Muscle of arm (tissue), 12 donors: ENCODE measurements around the gene PHRF1. TPM values are rescaled to one million over a fixed set of nuclear protein-coding genes. Genes with fewer than 3 reads are reported as not detected.
"Not testable (repeated sequence)": the region's sequence is repeated elsewhere in the genome, so short reads cannot be mapped to it uniquely, and the experiment has no call there.

ENCODE experiments used
- DNase-seq: peaks from one replicate; pipeline ENCODE4 v3.0.0-alpha.2; 2013
- polyA plus RNA-seq, 12 donors: library from polyadenylated mRNA; unstranded; fragments of 120-200 nt; gene quantifications; one replicate each; pipeline ENCODE4 v1.2.1, GENCODE V29; 2013; ENCODE audit not compliant: insufficient read length in 12 of 12

PHRF1 gene
- polyA plus RNA-seq, 12 donors: 13.6 to 31.4 (median 14.8) TPM; not detected in 1

- DNase-seq: no peak
These were observed 51.0 kb downstream of the PHRF1 start for GRCh38 chr11:627308-627576.

GRCh38 chr11:628056-628455, 51.8 kb downstream of the PHRF1 start:
- no peak for DNase-seq

- DNase-seq: no peak
These were observed 52.9 kb downstream of the PHRF1 start for GRCh38 chr11:629237-629583.

GRCh38 chr11:630871-631270, 54.6 kb downstream of the PHRF1 start:
- no peak for DNase-seq

- no peak for DNase-seq
These were observed 59.8 kb downstream of the PHRF1 start for GRCh38 chr11:635945-636510.

- no peak for DNase-seq
These were observed 60.5 kb downstream of the PHRF1 start, which contains the start of gene DRD4 for GRCh38 chr11:636511-637332. TSS of gene DRD4 (plus strand) at chr11:637269. CDS start at chr11:637305, 36 bp downstream.

GRCh38 chr11:637333-637592, 61.0 kb downstream of the PHRF1 start:
- no peak for DNase-seq

- no peak for DNase-seq
These were observed 61.6 kb downstream of the PHRF1 start for GRCh38 chr11:637593-638521.

- no peak for DNase-seq
These were observed 62.5 kb downstream of the PHRF1 start for GRCh38 chr11:638631-639331.

- no peak for DNase-seq
These were observed 63.2 kb downstream of the PHRF1 start for GRCh38 chr11:639332-639955.

- DNase-seq: no peak
These were observed 63.9 kb downstream of the PHRF1 start for GRCh38 chr11:640021-640706.

GRCh38 chr11:641806-642370, 65.6 kb downstream of the PHRF1 start:
- DNase-seq: no peak

GRCh38 chr11:643366-643765, 67.1 kb downstream of the PHRF1 start:
- DNase-seq: no peak

GRCh38 chr11:643849-644738, 67.8 kb downstream of the PHRF1 start:
- DNase-seq: no peak

GRCh38 chr11:645536-645935, 69.3 kb downstream of the PHRF1 start:
- no peak for DNase-seq

- DNase-seq: no peak
These were observed 69.9 kb downstream of the PHRF1 start for GRCh38 chr11:646214-646613.

GRCh38 chr11:647672-648158, 71.4 kb downstream of the PHRF1 start:
- DNase-seq: not testable (repeated sequence)

- DNase-seq: no peak
These were observed 74.2 kb downstream of the PHRF1 start for GRCh38 chr11:650482-650881.

- DNase-seq: not testable (repeated sequence)
These were observed 76.9 kb downstream of the PHRF1 start for GRCh38 chr11:653136-653535.

GRCh38 chr11:653837-654236, 77.6 kb downstream of the PHRF1 start:
- no peak for DNase-seq
